Body of pancreas (tissue), 4 donors: ENCODE data around the gene HSF5. TPM values are rescaled to one million over a fixed set of nuclear protein-coding genes. Genes with fewer than 3 reads are reported as not detected.

Source experiments
- ATAC-seq: fragments of 150-250 bp; one replicate; pipeline ENCODE4 v1.9.1; 2016
- DNase-seq, 4 donors: peaks; one replicate each; pipeline ENCODE4 v3.0.0-alpha.2; 2019
- H3K27ac ChIP-seq, 4 donors: fragments of 200-600 bp; sonication (generic); 1 replicate in 3 of 4; 2 replicates in 1 of 4; pipeline versions ENCODE4 v1.5.1 to v1.6.1; 2016 to 2019; ENCODE audit warnings: mild to moderate bottlenecking in 1 of 4, mixed read lengths in 1 of 4, moderate library complexity in 1 of 4
- H3K27me3 ChIP-seq, 2 donors: fragments of 200-600 bp; sonication (generic); one replicate each; pipeline ENCODE4 v1.6.0; 2016; ENCODE audit warnings: mild to moderate bottlenecking in 1 of 2
- H3K36me3 ChIP-seq, 2 donors: fragments of 200-600 bp; sonication (generic); replicated peaks in 1 of 2; 2 replicates each; pipeline ENCODE4 v1.5.1; 2016; ENCODE audit warnings: low read depth in 2 of 2; ENCODE audit not compliant: insufficient read depth in 1 of 2
- H3K4me1 ChIP-seq: fragments of 200-600 bp; sonication (generic); one replicate; pipeline ENCODE4 v1.6.0; 2016
- H3K4me3 ChIP-seq, 2 donors: fragments of 200-600 bp; sonication (generic); 1 replicate in 1 of 2; 2 replicates in 1 of 2; pipeline ENCODE4 v1.5.1; 2016 to 2019
- H3K9me3 ChIP-seq, 3 donors: fragments of 200-600 bp; sonication (generic); 1 replicate in 2 of 3; 2 replicates in 1 of 3; pipeline ENCODE4 v1.5.1; 2016
- POLR2A ChIP-seq, 3 donors: fragments of 450-650 bp; IDR thresholded peaks; one replicate each; pipeline ENCODE4 v1.6.1; 2016; ENCODE audit warnings: antibody characterized with exemption in 3 of 3, mild to moderate bottlenecking in 2 of 3
- WGBS, 2 donors: methylation state at CpG; one replicate each; pipeline ENCODE4 v1.1.5; 2017; 5-methylcytosine and 5-hydroxymethylcytosine counted together
- intact Hi-C: fragments of 100-400 bp; cut with DNase I; formaldehyde crosslinking; loops from one replicate; pipeline ENCODE4 v1.15.1; 2023
- total RNA-seq, 2 donors: library from RNA; depleted of rRNA; stranded (reverse); fragments of >200 nt; gene quantifications; one replicate each; pipeline ENCODE4 v1.1.0, GENCODE V29; 2016
- TF ChIP-seq, protein P1 (sequence below), 7 experiments: fragments of 450-650 bp in 4 of 7; fragments of 200-600 bp in 3 of 7; sonication (generic) in 3 of 7; IDR thresholded peaks; one replicate each; pipeline ENCODE4 v1.5.1; 2016 to 2019; ENCODE audit warnings: antibody characterized with exemption in 7 of 7

HSF5 gene
- total RNA-seq, 2 donors from 2014 or later = not detected

DNA sequence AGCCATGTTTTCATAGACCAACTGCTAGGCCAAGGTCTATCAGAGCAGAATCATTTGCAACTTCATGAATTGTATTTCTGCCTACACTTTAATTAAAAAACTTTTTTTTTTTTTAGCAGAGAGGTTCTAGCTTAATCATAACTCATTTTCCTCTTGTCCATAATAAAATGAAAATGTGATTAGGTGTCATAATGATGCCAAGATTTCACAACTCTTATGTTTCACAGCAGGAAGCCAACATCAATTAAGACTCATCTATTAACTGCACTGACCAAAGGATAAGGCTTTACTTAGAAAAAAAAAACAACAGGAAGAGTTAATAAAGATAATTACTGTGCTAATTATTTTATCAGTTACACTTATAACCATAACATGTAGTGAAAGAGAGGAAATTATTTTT is 52.0 kb downstream of the HSF5 start:
- H3K4me3 ChIP-seq = no peak overlapping the region

DNA sequence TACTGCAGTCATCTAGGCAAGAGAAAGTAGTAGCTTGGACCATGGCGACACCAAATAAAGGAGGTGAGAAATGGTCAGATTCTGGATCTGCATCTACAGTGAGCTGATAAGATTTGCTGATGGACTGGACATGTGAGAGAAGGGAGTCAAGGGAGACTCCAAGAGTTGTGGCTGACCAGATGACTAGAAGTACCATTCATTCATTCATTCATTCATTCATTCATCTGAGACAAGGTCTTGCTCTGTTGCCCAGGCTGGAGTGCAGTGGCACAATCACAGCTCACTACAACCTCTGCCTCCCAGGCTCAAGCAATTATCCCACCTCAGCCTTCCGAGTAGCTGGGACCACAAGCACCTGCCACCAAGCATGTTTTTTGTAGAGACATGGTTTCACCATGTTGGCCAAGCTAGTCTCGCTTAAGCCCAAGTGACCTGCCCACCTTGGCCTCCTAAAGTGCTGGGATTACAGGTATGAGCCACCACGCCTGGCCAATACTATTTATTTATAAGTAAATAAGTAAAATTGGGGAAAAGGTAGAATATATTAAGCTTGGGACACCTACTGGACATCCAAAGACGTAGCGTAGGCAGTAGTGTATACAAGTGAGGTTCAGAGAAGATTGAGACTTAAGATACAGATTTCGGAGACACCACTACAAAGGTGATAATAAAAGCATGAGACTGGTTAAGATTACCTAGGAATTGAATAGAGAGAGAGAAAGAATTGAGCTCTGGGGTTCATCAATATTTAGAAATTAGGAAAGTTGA is 55.2 kb downstream of the HSF5 start:
- Histone ChIP-seq H3K4me1 (no peaks in the 10 kb centered on the region), H3K27ac (no peak overlapping the region), H3K36me3 (no peaks in the 10 kb centered on the region), H3K9me3 (no peaks in the 10 kb centered on the region), H3K27me3 (no peaks in the 10 kb centered on the region), H3K4me3 (no peak overlapping the region)
- no peak for ATAC-seq
- intact Hi-C loops = no loop called here
- no peak for DNase-seq
- 71 to 78% methylated on average over 7 of the region's 7 CpGs for WGBS, 2 donors
- TF ChIP-seq POLR2A (IDR thresholded peaks at IDR 0.05) = no peak
- TF ChIP-seq, protein P1, sequence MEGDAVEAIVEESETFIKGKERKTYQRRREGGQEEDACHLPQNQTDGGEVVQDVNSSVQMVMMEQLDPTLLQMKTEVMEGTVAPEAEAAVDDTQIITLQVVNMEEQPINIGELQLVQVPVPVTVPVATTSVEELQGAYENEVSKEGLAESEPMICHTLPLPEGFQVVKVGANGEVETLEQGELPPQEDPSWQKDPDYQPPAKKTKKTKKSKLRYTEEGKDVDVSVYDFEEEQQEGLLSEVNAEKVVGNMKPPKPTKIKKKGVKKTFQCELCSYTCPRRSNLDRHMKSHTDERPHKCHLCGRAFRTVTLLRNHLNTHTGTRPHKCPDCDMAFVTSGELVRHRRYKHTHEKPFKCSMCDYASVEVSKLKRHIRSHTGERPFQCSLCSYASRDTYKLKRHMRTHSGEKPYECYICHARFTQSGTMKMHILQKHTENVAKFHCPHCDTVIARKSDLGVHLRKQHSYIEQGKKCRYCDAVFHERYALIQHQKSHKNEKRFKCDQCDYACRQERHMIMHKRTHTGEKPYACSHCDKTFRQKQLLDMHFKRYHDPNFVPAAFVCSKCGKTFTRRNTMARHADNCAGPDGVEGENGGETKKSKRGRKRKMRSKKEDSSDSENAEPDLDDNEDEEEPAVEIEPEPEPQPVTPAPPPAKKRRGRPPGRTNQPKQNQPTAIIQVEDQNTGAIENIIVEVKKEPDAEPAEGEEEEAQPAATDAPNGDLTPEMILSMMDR (IDR thresholded peaks at IDR 0.05) = no peak

More for the DNA sequence above, 52.0 kb downstream of the HSF5 start:
- H3K27ac ChIP-seq = no peak overlapping the region
- intact Hi-C loops = no loop called here
- DNase-seq (no peak), ATAC-seq (no peak)
- TF ChIP-seq, protein P1 (IDR thresholded peaks at IDR 0.05) = no peak
- no peak for TF ChIP-seq POLR2A (IDR thresholded peaks at IDR 0.05)
- no peaks in the 10 kb centered on the region for H3K9me3 ChIP-seq
- H3K36me3 ChIP-seq = no peaks in the 10 kb centered on the region
- no peaks in the 10 kb centered on the region for H3K4me1 ChIP-seq
- no peaks in the 10 kb centered on the region for H3K27me3 ChIP-seq

DNA sequence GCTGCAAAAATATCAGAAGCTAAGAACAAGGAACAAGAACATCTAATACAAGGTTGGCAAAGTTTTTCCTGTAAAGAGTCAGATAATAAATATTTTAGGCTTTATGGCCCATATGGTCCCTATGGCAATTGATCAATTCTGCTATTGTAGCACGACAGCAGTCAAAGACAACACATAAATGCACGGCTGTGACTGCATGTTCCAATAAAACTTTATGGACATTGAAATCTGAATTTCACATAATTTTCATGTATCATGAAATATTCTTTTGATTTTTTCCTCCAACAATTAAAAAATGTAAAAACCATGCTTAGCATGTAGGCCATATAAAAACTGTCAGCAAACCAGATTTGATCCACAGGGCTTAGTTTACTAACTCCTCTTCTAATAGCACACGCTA is 60.4 kb downstream of the HSF5 start:
- H3K27ac ChIP-seq = no peak overlapping the region
- intact Hi-C loops = no loop called here
- no peak overlapping the region for H3K4me3 ChIP-seq
- no peaks in the 10 kb centered on the region for H3K4me1 ChIP-seq
- H3K9me3 ChIP-seq = no peaks in the 10 kb centered on the region
- DNase-seq (no peak), ATAC-seq (no peak)
- 82 to 85% methylated on average over 3 of the region's 3 CpGs for WGBS, 2 donors
- H3K27me3 ChIP-seq = no peaks in the 10 kb centered on the region
- H3K36me3 ChIP-seq = no peaks in the 10 kb centered on the region
- TF ChIP-seq, protein P1 (IDR thresholded peaks at IDR 0.05) = no peak
- TF ChIP-seq POLR2A (IDR thresholded peaks at IDR 0.05) = no peak

DNA sequence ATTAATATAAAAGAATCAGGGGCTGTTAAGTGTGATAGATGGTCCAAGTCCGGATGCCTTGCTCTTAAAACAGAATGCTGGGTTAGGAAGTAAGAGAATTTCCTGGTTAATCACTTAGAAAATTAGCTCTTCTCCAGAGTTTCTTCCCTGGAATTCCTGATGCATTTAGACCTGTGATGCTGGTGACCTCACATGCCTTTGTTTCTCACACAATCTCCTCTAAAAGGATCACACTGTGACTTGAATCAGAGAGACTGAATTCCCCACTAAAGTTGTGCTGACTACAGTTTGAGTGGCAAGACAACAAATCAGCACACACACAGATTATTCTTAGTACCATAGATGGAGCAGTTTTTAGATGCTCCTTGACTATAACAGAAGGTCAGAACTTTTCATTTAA is 66.5 kb downstream of the HSF5 start:
- DNase-seq (no peak), ATAC-seq (no peak)
- TF ChIP-seq, protein P1 (IDR thresholded peaks at IDR 0.05) = no peak
- no peak for TF ChIP-seq POLR2A (IDR thresholded peaks at IDR 0.05)
- Histone ChIP-seq H3K36me3 (no peaks in the 10 kb centered on the region), H3K4me3 (no peak overlapping the region), H3K4me1 (peaks cover 7% of the 10 kb centered on the region), H3K27ac (no peak overlapping the region), H3K27me3 (no peaks in the 10 kb centered on the region), H3K9me3 (no peaks in the 10 kb centered on the region)
- WGBS, 2 donors = 38 to 48% methylated on average over 1 of the region's 1 CpG
- intact Hi-C loops = loop anchor here (5.0 kb wide), 1 partner anchor 59 kb away; no protein-coding TSS in a partner anchor

DNA sequence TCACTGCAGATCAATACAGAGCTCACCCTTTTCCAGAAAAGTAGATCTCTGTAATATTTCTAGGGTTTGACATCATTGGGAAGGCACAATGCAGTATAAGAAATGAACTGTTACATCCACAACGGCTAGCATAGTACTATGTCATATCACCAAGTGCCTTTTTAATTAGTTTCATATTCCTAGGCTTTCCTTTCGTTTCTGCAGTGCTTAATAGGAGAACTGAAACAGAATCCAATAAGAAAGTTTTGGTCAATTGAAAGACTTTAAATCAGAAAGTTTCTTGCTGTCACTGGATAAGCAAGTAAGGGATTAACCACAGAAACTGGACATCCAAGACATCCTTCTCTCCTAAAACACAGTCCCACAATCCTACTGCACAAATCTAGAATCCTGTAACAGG is 67.4 kb downstream of the HSF5 start:
- H3K36me3 ChIP-seq = no peaks in the 10 kb centered on the region
- H3K4me3 ChIP-seq = no peak overlapping the region
- H3K4me1 ChIP-seq = peaks cover 7% of the 10 kb centered on the region
- no peaks in the 10 kb centered on the region for H3K27me3 ChIP-seq
- H3K27ac ChIP-seq = no peak overlapping the region
- no peaks in the 10 kb centered on the region for H3K9me3 ChIP-seq
- intact Hi-C loops = loop anchor here (5.0 kb wide), 1 partner anchor 59 kb away; no protein-coding TSS in a partner anchor
- 48 to 55% methylated on average over 2 of the region's 2 CpGs for WGBS, 2 donors
- DNase-seq = no peak
- ATAC-seq = no peak
- TF ChIP-seq POLR2A (IDR thresholded peaks at IDR 0.05) = no peak
- TF ChIP-seq, protein P1 (IDR thresholded peaks at IDR 0.05) = no peak
